Measurements from ENCODE around the gene C2orf76.

DNA sequence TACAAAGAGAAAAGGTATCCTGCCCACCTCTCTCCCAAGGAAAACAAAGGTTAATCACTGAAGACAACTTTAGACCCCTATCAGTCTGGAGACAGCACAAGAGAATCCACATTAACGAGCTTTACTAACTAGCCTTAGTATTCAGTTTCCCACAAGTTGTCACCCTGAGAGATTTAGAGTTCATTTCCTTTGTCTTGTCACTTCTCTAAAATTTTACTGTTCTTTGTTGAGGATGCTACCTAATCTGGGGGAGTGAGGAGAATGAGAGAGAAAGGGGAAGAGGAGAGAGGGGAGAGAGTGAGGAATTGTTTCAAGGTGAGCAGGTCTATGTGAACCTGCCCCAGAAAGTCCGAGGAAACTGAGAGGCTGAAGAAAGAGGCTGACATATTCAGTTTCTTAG lies 28.4 kb downstream of the C2orf76 start:
- TF ChIP-seq, protein P1, sequence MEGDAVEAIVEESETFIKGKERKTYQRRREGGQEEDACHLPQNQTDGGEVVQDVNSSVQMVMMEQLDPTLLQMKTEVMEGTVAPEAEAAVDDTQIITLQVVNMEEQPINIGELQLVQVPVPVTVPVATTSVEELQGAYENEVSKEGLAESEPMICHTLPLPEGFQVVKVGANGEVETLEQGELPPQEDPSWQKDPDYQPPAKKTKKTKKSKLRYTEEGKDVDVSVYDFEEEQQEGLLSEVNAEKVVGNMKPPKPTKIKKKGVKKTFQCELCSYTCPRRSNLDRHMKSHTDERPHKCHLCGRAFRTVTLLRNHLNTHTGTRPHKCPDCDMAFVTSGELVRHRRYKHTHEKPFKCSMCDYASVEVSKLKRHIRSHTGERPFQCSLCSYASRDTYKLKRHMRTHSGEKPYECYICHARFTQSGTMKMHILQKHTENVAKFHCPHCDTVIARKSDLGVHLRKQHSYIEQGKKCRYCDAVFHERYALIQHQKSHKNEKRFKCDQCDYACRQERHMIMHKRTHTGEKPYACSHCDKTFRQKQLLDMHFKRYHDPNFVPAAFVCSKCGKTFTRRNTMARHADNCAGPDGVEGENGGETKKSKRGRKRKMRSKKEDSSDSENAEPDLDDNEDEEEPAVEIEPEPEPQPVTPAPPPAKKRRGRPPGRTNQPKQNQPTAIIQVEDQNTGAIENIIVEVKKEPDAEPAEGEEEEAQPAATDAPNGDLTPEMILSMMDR (conservative IDR thresholded peaks at IDR 0.05; ENCODE audit: low read depth, low read length), result no peak
- no peak for TF ChIP-seq EZH2 (IDR thresholded peaks at IDR 0.05; ENCODE audit: low read length, unreplicated experiment)
- no peak for TF ChIP-seq EZH2phosphoT487 (IDR thresholded peaks at IDR 0.05; ENCODE audit: borderline replicate concordance, low read length)

All from PC-3 (cell line).